Chondrocyte (in vitro differentiated cells): Measurements from ENCODE around the gene HINT3. TPM values are rescaled to one million over a fixed set of nuclear protein-coding genes. Genes with fewer than 3 reads are reported as not detected.
A peak's percentile ranks its signal among the peaks of the same experiment; 100 is the strongest.

ENCODE experiments used
- DNase-seq: peaks from one replicate; pipeline ENCODE4 v3.0.0; 2021; ENCODE audit warnings: mixed read lengths, low spot score
- H3K27ac Mint-ChIP-seq: one replicate; pipeline ENCODE4 v1.8.0; 2021; ENCODE audit warnings: mild to moderate bottlenecking, moderate library complexity, mixed read lengths; ENCODE audit not compliant: unreplicated experiment
- H3K27me3 Mint-ChIP-seq: 2 replicates; pipeline ENCODE4 v1.8.0; 2021; ENCODE audit warnings: low read depth, mixed read lengths
- H3K36me3 Mint-ChIP-seq: 2 replicates; pipeline ENCODE4 v1.8.0; 2021; ENCODE audit warnings: low read depth, mixed read lengths
- H3K4me1 Mint-ChIP-seq: 2 replicates; pipeline ENCODE4 v1.8.0; 2021; ENCODE audit warnings: low read depth, mild to moderate bottlenecking, mixed read lengths
- H3K4me3 Mint-ChIP-seq: one replicate; pipeline ENCODE4 v1.8.0; 2021; ENCODE audit warnings: mild to moderate bottlenecking, moderate library complexity, mixed read lengths; ENCODE audit not compliant: unreplicated experiment
- H3K9me3 Mint-ChIP-seq: 2 replicates; pipeline ENCODE4 v1.8.0; 2021; ENCODE audit warnings: low read depth, mixed read lengths
- CTCF ChIP-seq: fragments of 200-600 bp; sonication (generic); IDR thresholded peaks from 2 replicates; pipeline ENCODE4 v1.5.0; 2021; ENCODE audit warnings: antibody characterized with exemption, mild to moderate bottlenecking, moderate library complexity
- total RNA-seq: library from RNA; stranded (reverse); gene quantifications from 3 replicates; pipeline ENCODE4 v1.2.1, GENCODE V29; 2021

HINT3 gene
- total RNA-seq, 1 donor from 2014 or later: 19.7 TPM

GRCh38 chr6:125924169-125924568 is 32.4 kb upstream of the HINT3 start:
- peaks cover 45% of the 10 kb centered on the region for H3K36me3 Mint-ChIP-seq
- no peaks in the 10 kb centered on the region for H3K9me3 Mint-ChIP-seq
- no peak overlapping the region for H3K27ac Mint-ChIP-seq
- no peak for TF ChIP-seq CTCF
- H3K27me3 Mint-ChIP-seq: no peaks in the 10 kb centered on the region
- no peak for DNase-seq
- H3K4me1 Mint-ChIP-seq: peaks cover 68% of the 10 kb centered on the region
- H3K4me3 Mint-ChIP-seq: no peak overlapping the region

GRCh38 chr6:125924697-125925358 is 31.7 kb upstream of the HINT3 start:
- Mint-ChIP-seq H3K4me1 (peaks cover 65% of the 10 kb centered on the region), H3K4me3 (no peak overlapping the region), H3K36me3 (peaks cover 44% of the 10 kb centered on the region), H3K27ac (peak overlapping the region; percentile 28), H3K27me3 (no peaks in the 10 kb centered on the region), H3K9me3 (no peaks in the 10 kb centered on the region)
- DNase-seq: no peak
- no peak for TF ChIP-seq CTCF

- Mint-ChIP-seq H3K4me1 (peaks cover 60% of the 10 kb centered on the region), H3K36me3 (peaks cover 48% of the 10 kb centered on the region), H3K9me3 (no peaks in the 10 kb centered on the region), H3K4me3 (no peak overlapping the region), H3K27ac (peak overlapping the region; percentile 49), H3K27me3 (no peaks in the 10 kb centered on the region)
- TF ChIP-seq CTCF: no peak
- DNase-seq: no peak
Observed at GRCh38 chr6:125926711-125927110, 29.9 kb upstream of the HINT3 start.

GRCh38 chr6:125927761-125928160 is 28.8 kb upstream of the HINT3 start:
- Mint-ChIP-seq H3K9me3 (no peaks in the 10 kb centered on the region), H3K4me3 (no peak overlapping the region), H3K36me3 (peaks cover 42% of the 10 kb centered on the region), H3K27ac (no peak overlapping the region), H3K4me1 (peaks cover 55% of the 10 kb centered on the region), H3K27me3 (no peaks in the 10 kb centered on the region)
- no peak for DNase-seq
- TF ChIP-seq CTCF: no peak

DNA sequence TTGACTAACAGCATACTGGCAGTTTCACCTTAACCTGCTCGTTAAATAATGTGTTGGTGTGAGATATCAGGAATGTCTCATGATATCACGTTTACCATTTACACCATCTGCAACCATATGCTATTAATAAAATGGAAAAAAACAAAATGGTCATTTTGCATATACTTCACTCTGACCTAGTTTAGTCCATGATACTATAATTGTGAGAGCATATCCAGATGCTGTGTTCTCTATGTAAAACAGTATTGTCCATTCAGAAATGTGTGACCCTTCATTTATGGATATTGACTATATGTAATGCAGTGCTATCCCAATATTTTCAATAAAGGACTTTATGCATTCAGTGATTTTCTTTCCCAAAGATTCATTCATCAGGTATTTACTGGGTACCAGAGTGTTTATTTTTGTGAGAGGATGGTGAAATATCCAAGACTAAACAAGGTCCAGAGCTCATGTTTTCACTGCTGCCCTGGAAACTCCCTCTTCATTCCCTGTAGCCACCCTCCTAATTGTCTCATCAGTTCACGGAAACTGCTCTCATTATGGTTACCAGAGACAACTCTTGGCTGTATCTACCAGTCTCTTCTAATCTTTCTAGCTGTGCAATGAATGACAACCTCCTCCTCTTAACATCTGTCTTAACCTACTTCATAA is 25.7 kb upstream of the HINT3 start:
- H3K36me3 Mint-ChIP-seq: peaks cover 24% of the 10 kb centered on the region
- H3K9me3 Mint-ChIP-seq: peaks cover 5% of the 10 kb centered on the region
- no peak for TF ChIP-seq CTCF
- H3K4me1 Mint-ChIP-seq: peaks cover 29% of the 10 kb centered on the region
- no peak for DNase-seq
- no peaks in the 10 kb centered on the region for H3K27me3 Mint-ChIP-seq
- H3K4me3 Mint-ChIP-seq: no peak overlapping the region
- no peak overlapping the region for H3K27ac Mint-ChIP-seq
